Measurements from ENCODE around the gene TBC1D14.

The TBC1D14 gene

GRCh38 chr4:6968496-6968895 is 58.9 kb downstream of the TBC1D14 start:
- H3K4me2 ChIP-seq (ENCODE audit: low read length) = no peak overlapping the region
- TF ChIP-seq EZH2phosphoT487 (IDR thresholded peaks at IDR 0.05; ENCODE audit: low read depth) = no peak
- TF ChIP-seq, protein P1, sequence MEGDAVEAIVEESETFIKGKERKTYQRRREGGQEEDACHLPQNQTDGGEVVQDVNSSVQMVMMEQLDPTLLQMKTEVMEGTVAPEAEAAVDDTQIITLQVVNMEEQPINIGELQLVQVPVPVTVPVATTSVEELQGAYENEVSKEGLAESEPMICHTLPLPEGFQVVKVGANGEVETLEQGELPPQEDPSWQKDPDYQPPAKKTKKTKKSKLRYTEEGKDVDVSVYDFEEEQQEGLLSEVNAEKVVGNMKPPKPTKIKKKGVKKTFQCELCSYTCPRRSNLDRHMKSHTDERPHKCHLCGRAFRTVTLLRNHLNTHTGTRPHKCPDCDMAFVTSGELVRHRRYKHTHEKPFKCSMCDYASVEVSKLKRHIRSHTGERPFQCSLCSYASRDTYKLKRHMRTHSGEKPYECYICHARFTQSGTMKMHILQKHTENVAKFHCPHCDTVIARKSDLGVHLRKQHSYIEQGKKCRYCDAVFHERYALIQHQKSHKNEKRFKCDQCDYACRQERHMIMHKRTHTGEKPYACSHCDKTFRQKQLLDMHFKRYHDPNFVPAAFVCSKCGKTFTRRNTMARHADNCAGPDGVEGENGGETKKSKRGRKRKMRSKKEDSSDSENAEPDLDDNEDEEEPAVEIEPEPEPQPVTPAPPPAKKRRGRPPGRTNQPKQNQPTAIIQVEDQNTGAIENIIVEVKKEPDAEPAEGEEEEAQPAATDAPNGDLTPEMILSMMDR (IDR thresholded peaks at IDR 0.05; ENCODE audit: low read depth, low read length) = no peak
- no peak overlapping the region for H3K27ac ChIP-seq (ENCODE audit: low read length)
- H3K36me3 ChIP-seq (replicated peaks; ENCODE audit: low read depth, low read length) = no peaks in the 10 kb centered on the region
- H4K20me1 ChIP-seq (ENCODE audit: insufficient read depth, low read length) = peaks cover 30% of the 10 kb centered on the region
- no peak overlapping the region for H2AFZ ChIP-seq (ENCODE audit: low read depth, low read length)
- H3K4me3 ChIP-seq (ENCODE audit: low read length) = no peak overlapping the region
- H3K4me1 ChIP-seq (ENCODE audit: low read length) = peaks cover 18% of the 10 kb centered on the region
- no peak overlapping the region for H3K9ac ChIP-seq (ENCODE audit: low read length)
- H3K27me3 ChIP-seq (ENCODE audit: low read depth, low read length) = no peaks in the 10 kb centered on the region
- no peaks in the 10 kb centered on the region for H3K9me3 ChIP-seq (ENCODE audit: insufficient read depth, low read length)
- H3K79me2 ChIP-seq (ENCODE audit: low read length) = peaks cover 20% of the 10 kb centered on the region

GRCh38 chr4:6969826-6970800 is 60.5 kb downstream of the TBC1D14 start:
- Histone ChIP-seq H3K4me1 (ENCODE audit: low read length) (peaks cover 4% of the 10 kb centered on the region), H3K9ac (ENCODE audit: low read length) (no peak overlapping the region), H2AFZ (ENCODE audit: low read depth, low read length) (no peak overlapping the region), H3K4me2 (ENCODE audit: low read length) (no peak overlapping the region), H3K79me2 (ENCODE audit: low read length) (peaks cover 14% of the 10 kb centered on the region), H3K9me3 (ENCODE audit: insufficient read depth, low read length) (no peaks in the 10 kb centered on the region), H3K36me3 (replicated peaks; ENCODE audit: low read depth, low read length) (no peaks in the 10 kb centered on the region), H3K27me3 (ENCODE audit: low read depth, low read length) (no peaks in the 10 kb centered on the region), H3K4me3 (ENCODE audit: low read length) (no peak overlapping the region), H3K27ac (ENCODE audit: low read length) (no peak overlapping the region), H4K20me1 (ENCODE audit: insufficient read depth, low read length) (peaks cover 14% of the 10 kb centered on the region)
- no peak for TF ChIP-seq EZH2phosphoT487 (IDR thresholded peaks at IDR 0.05; ENCODE audit: low read depth)
- TF ChIP-seq, protein P1 (IDR thresholded peaks at IDR 0.05; ENCODE audit: low read depth, low read length) = no peak

GRCh38 chr4:6971536-6972374 is 62.1 kb downstream of the TBC1D14 start:
- H3K27me3 ChIP-seq (ENCODE audit: low read depth, low read length) = no peaks in the 10 kb centered on the region
- no peak overlapping the region for H3K9ac ChIP-seq (ENCODE audit: low read length)
- no peak overlapping the region for H3K27ac ChIP-seq (ENCODE audit: low read length)
- H3K36me3 ChIP-seq (replicated peaks; ENCODE audit: low read depth, low read length) = peaks cover 2% of the 10 kb centered on the region
- 0 out of 2 replicates have a peak, but pooled peaks cover 2% of the 10 kb centered on the region for H3K4me1 ChIP-seq (ENCODE audit: low read length)
- H3K4me2 ChIP-seq (ENCODE audit: low read length) = no peak overlapping the region
- no peak overlapping the region for H3K4me3 ChIP-seq (ENCODE audit: low read length)
- no peaks in the 10 kb centered on the region for H3K9me3 ChIP-seq (ENCODE audit: insufficient read depth, low read length)
- no peak for TF ChIP-seq EZH2phosphoT487 (IDR thresholded peaks at IDR 0.05; ENCODE audit: low read depth)
- TF ChIP-seq, protein P1 (IDR thresholded peaks at IDR 0.05; ENCODE audit: low read depth, low read length) = no peak
- peaks cover 4% of the 10 kb centered on the region; the same call in 1 of the 2 replicates for H4K20me1 ChIP-seq (ENCODE audit: insufficient read depth, low read length)
- H3K79me2 ChIP-seq (ENCODE audit: low read length) = no peaks in the 10 kb centered on the region
- no peak overlapping the region for H2AFZ ChIP-seq (ENCODE audit: low read depth, low read length)

DNA sequence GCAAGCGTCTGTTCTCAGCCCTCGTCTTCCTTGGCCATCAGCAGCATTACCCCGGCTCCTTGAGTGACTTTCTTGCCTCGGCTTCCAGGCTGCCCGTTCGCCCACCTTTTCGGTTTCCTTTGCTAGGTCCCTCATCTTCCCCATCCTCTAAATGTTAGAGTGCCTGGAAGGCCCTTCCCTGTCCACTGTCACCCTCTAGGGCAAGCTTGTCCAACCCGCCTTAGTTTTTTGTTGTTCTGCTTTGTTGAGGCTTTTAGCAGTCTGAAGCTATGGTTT is 62.7 kb downstream of the TBC1D14 start:
- H3K4me1 ChIP-seq (ENCODE audit: low read length) = 0 out of 2 replicates have a peak, but pooled peaks cover 2% of the 10 kb centered on the region
- no peak for TF ChIP-seq EZH2phosphoT487 (IDR thresholded peaks at IDR 0.05; ENCODE audit: low read depth)

More for the DNA sequence above, 62.7 kb downstream of the TBC1D14 start:
- H3K27me3 ChIP-seq (ENCODE audit: low read depth, low read length) = no peaks in the 10 kb centered on the region
- no peak overlapping the region for H3K27ac ChIP-seq (ENCODE audit: low read length)
- no peak overlapping the region for H3K4me2 ChIP-seq (ENCODE audit: low read length)
- H3K9ac ChIP-seq (ENCODE audit: low read length) = no peak overlapping the region
- no peaks in the 10 kb centered on the region for H3K9me3 ChIP-seq (ENCODE audit: insufficient read depth, low read length)
- H3K79me2 ChIP-seq (ENCODE audit: low read length) = no peaks in the 10 kb centered on the region
- no peak overlapping the region for H2AFZ ChIP-seq (ENCODE audit: low read depth, low read length)
- H4K20me1 ChIP-seq (ENCODE audit: insufficient read depth, low read length) = peaks cover 4% of the 10 kb centered on the region; the same call in 1 of the 2 replicates
- H3K4me3 ChIP-seq (ENCODE audit: low read length) = no peak overlapping the region
- H3K36me3 ChIP-seq (replicated peaks; ENCODE audit: low read depth, low read length) = peaks cover 2% of the 10 kb centered on the region
